HCT116 (cell line): ENCODE measurements around the gene OBSCN. TPM values are rescaled to one million over a fixed set of nuclear protein-coding genes. Genes with fewer than 3 reads are reported as not detected.

ENCODE experiments used
- ATAC-seq: fragments of 200-7000 bp; cut with Tn5 transposase; 2 replicates; pipeline ENCODE4 v1.9.1; 2020; ENCODE audit warnings: mild to moderate bottlenecking, moderate library complexity
- BruUV-seq: library from RNA; stranded (reverse); fragments of 400-500 nt; replicated peaks from 2 replicates; lab custom pipeline; 2021; lab: Mats Ljungman, UMichigan
- CTCF ChIA-PET: fragments of 300-600 bp; sonication (Branson Sonifier 250); formaldehyde crosslinking; loops from one replicate; lab custom pipeline; 2021; ENCODE audit warnings: antibody characterized with exemption; lab: Charles Lee
- POLR2A ChIA-PET: fragments of 300-600, 350-600 bp; sonication (Branson Sonifier 250); formaldehyde crosslinking; loops from one replicate; lab custom pipeline; 2021; ENCODE audit warnings: antibody characterized with exemption; lab: Charles Lee
- RAD21 ChIA-PET, 2 experiments: fragments of 300-600 bp; sonication (Branson Sonifier 250); formaldehyde crosslinking; loops; one replicate each; lab custom pipeline; 2023; ENCODE audit warnings: low total read pairs in 2 of 2; ENCODE audit not compliant: uncharacterized antibody in 2 of 2, unreplicated experiment in 2 of 2, low non-redundant PET in 1 of 2; lab: Charles Lee
- DNase-seq: peaks from one replicate; pipeline ENCODE4 v3.0.0-alpha.2; 2010; ENCODE audit warnings: low read depth, low spot score
- H2AFZ ChIP-seq: fragments of 200-600 bp; shearing (Covaris generic), sonication (generic); 2 replicates; pipeline ENCODE4 v1.6.1; 2017; ENCODE audit warnings: low read depth, mixed run types, mixed read lengths, antibody characterized with exemption, low read length; ENCODE audit not compliant: poor library complexity, severe bottlenecking
- H3K27ac ChIP-seq: 2 replicates; pipeline ENCODE4 v1.5.1; 2012; ENCODE audit warnings: low read depth, low read length
- H3K27me3 ChIP-seq: fragments of 200-600 bp; sonication (generic); 2 replicates; pipeline ENCODE4 v1.6.1; 2016; ENCODE audit warnings: mixed run types, low read length, mixed read lengths; ENCODE audit not compliant: insufficient read depth
- H3K36me3 ChIP-seq, 2 experiments: fragments of 200-500 bp in 1 of 2; fragments of 200-600 bp in 1 of 2; sonication (Bioruptor generic) in 1 of 2; sonication (generic) in 1 of 2; 2 replicates each; pipeline versions ENCODE4 v1.5.1 to v1.6.1; 2014 to 2016; ENCODE audit warnings: low read length in 2 of 2, inconsistent platforms in 1 of 2, mixed read lengths in 1 of 2, mixed run types in 1 of 2; ENCODE audit not compliant: insufficient read depth in 2 of 2, control insufficient read depth in 1 of 2
- H3K4me1 ChIP-seq, 2 experiments: fragments of 200-600 bp in 1 of 2; sonication (generic) in 1 of 2; 2 replicates each; pipeline versions ENCODE4 v1.5.1 to v1.6.1; 2012 to 2017; ENCODE audit warnings: low read length in 2 of 2, inconsistent platforms in 1 of 2, mild to moderate bottlenecking in 1 of 2, mixed read lengths in 1 of 2, mixed run types in 1 of 2, moderate library complexity in 1 of 2; ENCODE audit not compliant: insufficient read depth in 2 of 2, control insufficient read depth in 1 of 2
- H3K4me2 ChIP-seq: fragments of 200-600 bp; sonication (generic); 2 replicates; pipeline ENCODE4 v1.6.1; 2017; ENCODE audit warnings: mixed run types, low read length, mixed read lengths
- H3K4me3 ChIP-seq, 2 experiments: fragments of 200-600 bp in 1 of 2; sonication (generic) in 1 of 2; replicated peaks in 1 of 2; 2 replicates each; pipeline ENCODE4 v1.5.1; 2011 to 2016; ENCODE audit warnings: low read length in 2 of 2, control low read depth in 1 of 2, low read depth in 1 of 2, mild to moderate bottlenecking in 1 of 2, mixed read lengths in 1 of 2, mixed run types in 1 of 2
- H3K79me2 ChIP-seq: fragments of 200-600 bp; sonication (generic); 2 replicates; pipeline ENCODE4 v1.6.1; 2017; ENCODE audit warnings: mild to moderate bottlenecking, mixed run types, low read length, moderate library complexity, mixed read lengths; ENCODE audit not compliant: insufficient read depth
- H3K9ac ChIP-seq: fragments of 200-600 bp; sonication (generic); 2 replicates; pipeline ENCODE4 v1.6.1; 2016; ENCODE audit warnings: low read length, mixed read lengths
- H3K9me2 ChIP-seq: fragments of 200-600 bp; sonication (generic), shearing (Covaris generic); 2 replicates; pipeline ENCODE4 v1.6.1; 2017; ENCODE audit warnings: mixed run types, mild to moderate bottlenecking, moderate library complexity; ENCODE audit not compliant: insufficient read depth
- H3K9me3 ChIP-seq, 2 experiments: fragments of 200-500 bp in 1 of 2; fragments of 200-600 bp in 1 of 2; sonication (Bioruptor generic) in 1 of 2; sonication (generic) in 1 of 2; 2 replicates each; pipeline ENCODE4 v1.6.1; 2014 to 2017; ENCODE audit warnings: low read length in 2 of 2, mixed read lengths in 2 of 2, inconsistent platforms in 1 of 2, low read depth in 1 of 2, mild to moderate bottlenecking in 1 of 2, mixed run types in 1 of 2, moderate library complexity in 1 of 2; ENCODE audit not compliant: control insufficient read depth in 1 of 2, insufficient read depth in 1 of 2
- H4K20me1 ChIP-seq: fragments of 200-600 bp; sonication (generic), shearing (Covaris generic); 2 replicates; pipeline ENCODE4 v1.6.1; 2017; ENCODE audit warnings: mixed run types, mild to moderate bottlenecking, moderate library complexity; ENCODE audit not compliant: insufficient read depth
- CBX3 ChIP-seq: IDR thresholded peaks from 2 replicates; pipeline ENCODE4 v1.6.1; 2012; ENCODE audit warnings: low read depth
- EGR1 ChIP-seq: IDR thresholded peaks from 2 replicates; pipeline ENCODE4 v1.6.1; 2012; ENCODE audit warnings: low read depth
- EZH2phosphoT487 ChIP-seq: fragments of 200-600 bp; IDR thresholded peaks from 2 replicates; pipeline ENCODE4 v1.6.1; 2018; ENCODE audit warnings: antibody characterized with exemption, borderline replicate concordance
- FOSL1 ChIP-seq: IDR thresholded peaks from 2 replicates; pipeline ENCODE4 v1.6.1; 2012; ENCODE audit warnings: low read depth
- JUND ChIP-seq: IDR thresholded peaks from 2 replicates; pipeline ENCODE4 v1.6.1; 2012
- POLR2A ChIP-seq: IDR thresholded peaks from 2 replicates; pipeline ENCODE4 v1.7.0; 2011; ENCODE audit warnings: borderline replicate concordance; ENCODE audit not compliant: insufficient read depth, insufficient read length; ENCODE audit errors: extremely low read depth
- POLR2AphosphoS5 ChIP-seq: IDR thresholded peaks from 2 replicates; pipeline ENCODE4 v1.6.1; 2011; ENCODE audit warnings: mild to moderate bottlenecking, low read depth, low read length, moderate library complexity
- RAD21 ChIP-seq: IDR thresholded peaks from 2 replicates; pipeline ENCODE4 v1.6.1; 2012; ENCODE audit warnings: low read depth, mild to moderate bottlenecking
- SIN3A ChIP-seq: IDR thresholded peaks from 2 replicates; pipeline ENCODE4 v1.6.1; 2012; ENCODE audit warnings: low read depth
- SP1 ChIP-seq: IDR thresholded peaks from 2 replicates; pipeline ENCODE4 v1.6.1; 2012; ENCODE audit warnings: low read depth
- SRF ChIP-seq: IDR thresholded peaks from 2 replicates; pipeline ENCODE4 v1.6.1; 2012; ENCODE audit warnings: low read depth
- YY1 ChIP-seq: IDR thresholded peaks from 2 replicates; pipeline ENCODE4 v1.6.1; 2011; ENCODE audit warnings: low read length, low read depth, moderate library complexity, mild to moderate bottlenecking; ENCODE audit not compliant: insufficient replicate concordance; ENCODE audit errors: extremely low read depth
- ZFX ChIP-seq: fragments of 450-650 bp; IDR thresholded peaks from 2 replicates; pipeline ENCODE4 v1.6.1; 2017
- ZNF274 ChIP-seq: fragments of 200-500 bp; sonication (Bioruptor generic); IDR thresholded peaks from 2 replicates; pipeline ENCODE4 v1.6.1; 2014; ENCODE audit warnings: mild to moderate bottlenecking, low read depth, low read length, inconsistent platforms
- intact Hi-C: fragments of 100-400 bp; cut with micrococcal nuclease; formaldehyde crosslinking; loops from 2 replicates; pipeline ENCODE4 v1.10.0; 2022
- total RNA-seq: library from RNA; stranded (reverse); gene quantifications from one replicate; pipeline ENCODE4 v1.2.1, GENCODE V29; 2021; ENCODE audit not compliant: unreplicated experiment
- TF ChIP-seq, protein P1 (sequence below): IDR thresholded peaks from 2 replicates; pipeline ENCODE4 v1.6.1; 2012; ENCODE audit warnings: low read depth
- TF ChIP-seq, protein P2 (sequence below), 3 experiments: fragments of 200-600 bp in 1 of 3; sonication (generic) in 1 of 3; IDR thresholded peaks in 2 of 3; conservative IDR thresholded peaks in 1 of 3; 2 replicates each; pipeline ENCODE4 v1.5.1; 2012 to 2017; ENCODE audit warnings: low read depth in 2 of 3, low read length in 2 of 3, antibody characterized with exemption in 1 of 3, borderline replicate concordance in 1 of 3, control low read depth in 1 of 3, mild to moderate bottlenecking in 1 of 3, mixed read lengths in 1 of 3, mixed run types in 1 of 3, moderate library complexity in 1 of 3; ENCODE audit not compliant: insufficient read depth in 1 of 3
- TF ChIP-seq, protein P3 (sequence below): IDR thresholded peaks from 2 replicates; pipeline ENCODE4 v1.6.1; 2012

The OBSCN gene
- total RNA-seq, 1 experiment from 2014 or later: 16.6 TPM

DNA sequence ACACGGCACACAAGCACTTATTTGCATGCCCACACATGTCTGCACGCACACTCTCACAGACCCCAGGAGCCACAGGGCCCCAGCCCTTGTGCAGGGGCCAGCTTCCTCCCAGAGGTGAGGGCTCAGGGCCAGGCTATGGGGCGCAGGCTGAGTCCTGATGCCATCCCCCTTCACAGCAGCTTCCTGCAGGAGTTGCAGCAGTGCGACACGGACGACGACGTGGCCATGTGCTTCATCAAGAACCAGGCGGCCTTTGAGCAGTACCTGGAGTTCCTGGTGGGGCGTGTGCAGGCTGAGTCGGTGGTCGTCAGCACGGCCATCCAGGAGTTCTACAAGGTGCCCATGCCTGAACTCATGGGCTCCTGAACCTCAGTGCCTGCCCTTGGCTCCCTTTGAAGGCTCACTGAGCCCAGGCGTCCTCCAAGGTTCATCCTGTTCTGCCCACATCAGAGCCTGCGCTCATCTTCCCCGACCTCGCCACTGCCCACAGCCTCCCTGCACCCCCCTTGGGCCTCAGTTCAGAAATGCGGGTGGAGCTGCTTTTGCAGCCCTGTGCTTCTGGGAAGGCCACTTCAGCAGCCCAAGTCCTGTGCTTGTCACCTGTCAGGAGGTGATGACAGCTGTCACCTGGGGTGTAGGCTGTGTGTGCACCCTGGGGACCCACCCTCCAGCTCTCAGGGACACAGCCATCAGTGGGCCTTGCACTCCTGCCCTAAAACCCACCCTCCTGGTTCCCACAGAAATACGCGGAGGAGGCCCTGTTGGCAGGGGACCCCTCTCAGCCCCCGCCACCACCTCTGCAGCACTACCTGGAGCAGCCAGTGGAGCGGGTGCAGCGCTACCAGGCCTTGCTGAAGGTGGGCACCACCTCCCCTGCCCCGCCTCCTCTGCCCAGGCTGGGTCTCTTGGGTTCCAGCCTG is 132.2 kb downstream of the OBSCN start:
- Histone ChIP-seq H3K27me3 (no peaks in the 10 kb centered on the region), H2AFZ (no peak overlapping the region), H3K9ac (no peak overlapping the region), H3K36me3 (no peaks in the 10 kb centered on the region; a peak in 1 of 4 replicates), H3K4me3 (no peak overlapping the region), H3K9me2 (no peaks in the 10 kb centered on the region), H3K4me1 (peaks cover 0 to 9% of the 10 kb centered on the region in 2 experiments; a peak in 1 of 4 replicates), H3K79me2 (no peaks in the 10 kb centered on the region), H4K20me1 (no peaks in the 10 kb centered on the region), H3K27ac (no peak overlapping the region), H3K9me3 (peaks cover 0 to 7% of the 10 kb centered on the region in 2 experiments; a peak in 1 of 4 replicates), H3K4me2 (no peak overlapping the region)
- RAD21 ChIA-PET: no interaction called here
- POLR2A ChIA-PET: no interaction called here
- TF ChIP-seq ZFX: no peak
- no peak for TF ChIP-seq FOSL1
- TF ChIP-seq JUND: no peak
- no peak for TF ChIP-seq EGR1
- no peak for TF ChIP-seq ZNF274
- TF ChIP-seq, protein P1, sequence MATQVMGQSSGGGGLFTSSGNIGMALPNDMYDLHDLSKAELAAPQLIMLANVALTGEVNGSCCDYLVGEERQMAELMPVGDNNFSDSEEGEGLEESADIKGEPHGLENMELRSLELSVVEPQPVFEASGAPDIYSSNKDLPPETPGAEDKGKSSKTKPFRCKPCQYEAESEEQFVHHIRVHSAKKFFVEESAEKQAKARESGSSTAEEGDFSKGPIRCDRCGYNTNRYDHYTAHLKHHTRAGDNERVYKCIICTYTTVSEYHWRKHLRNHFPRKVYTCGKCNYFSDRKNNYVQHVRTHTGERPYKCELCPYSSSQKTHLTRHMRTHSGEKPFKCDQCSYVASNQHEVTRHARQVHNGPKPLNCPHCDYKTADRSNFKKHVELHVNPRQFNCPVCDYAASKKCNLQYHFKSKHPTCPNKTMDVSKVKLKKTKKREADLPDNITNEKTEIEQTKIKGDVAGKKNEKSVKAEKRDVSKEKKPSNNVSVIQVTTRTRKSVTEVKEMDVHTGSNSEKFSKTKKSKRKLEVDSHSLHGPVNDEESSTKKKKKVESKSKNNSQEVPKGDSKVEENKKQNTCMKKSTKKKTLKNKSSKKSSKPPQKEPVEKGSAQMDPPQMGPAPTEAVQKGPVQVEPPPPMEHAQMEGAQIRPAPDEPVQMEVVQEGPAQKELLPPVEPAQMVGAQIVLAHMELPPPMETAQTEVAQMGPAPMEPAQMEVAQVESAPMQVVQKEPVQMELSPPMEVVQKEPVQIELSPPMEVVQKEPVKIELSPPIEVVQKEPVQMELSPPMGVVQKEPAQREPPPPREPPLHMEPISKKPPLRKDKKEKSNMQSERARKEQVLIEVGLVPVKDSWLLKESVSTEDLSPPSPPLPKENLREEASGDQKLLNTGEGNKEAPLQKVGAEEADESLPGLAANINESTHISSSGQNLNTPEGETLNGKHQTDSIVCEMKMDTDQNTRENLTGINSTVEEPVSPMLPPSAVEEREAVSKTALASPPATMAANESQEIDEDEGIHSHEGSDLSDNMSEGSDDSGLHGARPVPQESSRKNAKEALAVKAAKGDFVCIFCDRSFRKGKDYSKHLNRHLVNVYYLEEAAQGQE: no peak
- no peak for TF ChIP-seq SRF
- no peak for TF ChIP-seq EZH2phosphoT487
- TF ChIP-seq, protein P2, sequence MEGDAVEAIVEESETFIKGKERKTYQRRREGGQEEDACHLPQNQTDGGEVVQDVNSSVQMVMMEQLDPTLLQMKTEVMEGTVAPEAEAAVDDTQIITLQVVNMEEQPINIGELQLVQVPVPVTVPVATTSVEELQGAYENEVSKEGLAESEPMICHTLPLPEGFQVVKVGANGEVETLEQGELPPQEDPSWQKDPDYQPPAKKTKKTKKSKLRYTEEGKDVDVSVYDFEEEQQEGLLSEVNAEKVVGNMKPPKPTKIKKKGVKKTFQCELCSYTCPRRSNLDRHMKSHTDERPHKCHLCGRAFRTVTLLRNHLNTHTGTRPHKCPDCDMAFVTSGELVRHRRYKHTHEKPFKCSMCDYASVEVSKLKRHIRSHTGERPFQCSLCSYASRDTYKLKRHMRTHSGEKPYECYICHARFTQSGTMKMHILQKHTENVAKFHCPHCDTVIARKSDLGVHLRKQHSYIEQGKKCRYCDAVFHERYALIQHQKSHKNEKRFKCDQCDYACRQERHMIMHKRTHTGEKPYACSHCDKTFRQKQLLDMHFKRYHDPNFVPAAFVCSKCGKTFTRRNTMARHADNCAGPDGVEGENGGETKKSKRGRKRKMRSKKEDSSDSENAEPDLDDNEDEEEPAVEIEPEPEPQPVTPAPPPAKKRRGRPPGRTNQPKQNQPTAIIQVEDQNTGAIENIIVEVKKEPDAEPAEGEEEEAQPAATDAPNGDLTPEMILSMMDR (IDR thresholded peaks at IDR 0.05 in 2 of 3, conservative IDR thresholded peaks at IDR 0.05 in 1 of 3; ENCODE audit: borderline replicate concordance in 1 of 3, insufficient read depth in 1 of 3, low read depth in 2 of 3, low read length in 2 of 3): no peak
- TF ChIP-seq, protein P3, sequence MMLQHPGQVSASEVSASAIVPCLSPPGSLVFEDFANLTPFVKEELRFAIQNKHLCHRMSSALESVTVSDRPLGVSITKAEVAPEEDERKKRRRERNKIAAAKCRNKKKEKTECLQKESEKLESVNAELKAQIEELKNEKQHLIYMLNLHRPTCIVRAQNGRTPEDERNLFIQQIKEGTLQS: no peak
- TF ChIP-seq POLR2A: no peak
- no peak for TF ChIP-seq SP1
- no peak for TF ChIP-seq CBX3
- TF ChIP-seq SIN3A: no peak
- no peak for TF ChIP-seq RAD21
- no peak for TF ChIP-seq YY1
- TF ChIP-seq POLR2AphosphoS5: no peak
- CTCF ChIA-PET: no interaction called here
- no TSS peak for BruUV-seq
- DNase-seq: no peak
- no peak for ATAC-seq
- intact Hi-C loops: loop anchor here (5.0 kb wide), 1 partner anchor 117 kb away; a partner anchor contains a TSS
